GM23338 (cell line): ENCODE results near the gene OTOP2. TPM values are rescaled to one million over a fixed set of nuclear protein-coding genes. Genes with fewer than 3 reads are reported as not detected.

Experiments used
- ATAC-seq: fragments of 200-7000 bp; cut with Tn5 transposase; 3 replicates; pipeline ENCODE4 v1.9.1; 2020
- DNase-seq: peaks from one replicate; pipeline ENCODE4 v3.0.0-alpha.2; 2015; ENCODE audit warnings: low spot score
- H2AFZ ChIP-seq: fragments of 200-600 bp; sonication (generic); 2 replicates; pipeline ENCODE4 v1.8.0; 2016; ENCODE audit warnings: antibody characterized with exemption, mild to moderate bottlenecking, moderate library complexity
- H3F3A ChIP-seq: fragments of 200-600 bp; sonication (generic); replicated peaks from 2 replicates; pipeline ENCODE4 v1.8.0; 2017; ENCODE audit warnings: antibody characterized with exemption, mixed run types, low read depth
- H3K27ac ChIP-seq: fragments of 200-600 bp; sonication (generic); 2 replicates; pipeline ENCODE4 v1.6.1; 2016; ENCODE audit warnings: low read depth
- H3K27me3 ChIP-seq: fragments of 200-600 bp; sonication (generic); 2 replicates; pipeline ENCODE4 v1.8.0; 2016; ENCODE audit warnings: mild to moderate bottlenecking, mixed run types, moderate library complexity; ENCODE audit not compliant: insufficient read depth
- H3K36me3 ChIP-seq: fragments of 200-600 bp; sonication (generic); 2 replicates; pipeline ENCODE4 v1.8.0; 2016; ENCODE audit warnings: mild to moderate bottlenecking; ENCODE audit not compliant: insufficient read depth
- H3K4me1 ChIP-seq: fragments of 200-600 bp; sonication (generic); 2 replicates; pipeline ENCODE4 v1.8.0; 2016; ENCODE audit warnings: mild to moderate bottlenecking, moderate library complexity; ENCODE audit not compliant: insufficient read depth
- H3K4me2 ChIP-seq: fragments of 200-600 bp; sonication (generic); 2 replicates; pipeline ENCODE4 v1.7.1; 2017; ENCODE audit warnings: mixed run types
- H3K4me3 ChIP-seq: fragments of 200-600 bp; sonication (generic); 2 replicates; pipeline ENCODE4 v1.6.1; 2016; ENCODE audit warnings: mixed run types
- H3K79me2 ChIP-seq: fragments of 200-600 bp; sonication (generic); replicated peaks from 2 replicates; pipeline ENCODE4 v1.8.0; 2017; ENCODE audit warnings: mild to moderate bottlenecking; ENCODE audit not compliant: insufficient read depth
- H3K9me2 ChIP-seq: fragments of 200-600 bp; sonication (generic); 2 replicates; pipeline ENCODE4 v1.8.0; 2017; ENCODE audit not compliant: insufficient read depth
- H4K20me1 ChIP-seq: fragments of 200-600 bp; sonication (generic); replicated peaks from 2 replicates; pipeline ENCODE4 v1.8.0; 2017; ENCODE audit warnings: mild to moderate bottlenecking; ENCODE audit not compliant: insufficient read depth
- H3K27ac Mint-ChIP-seq: 2 replicates; pipeline ENCODE4 v1.8.0; 2020; ENCODE audit warnings: inconsistent platforms, mild to moderate bottlenecking, moderate library complexity, mixed read lengths
- H3K27me3 Mint-ChIP-seq: 3 replicates; pipeline ENCODE4 v1.8.0; 2022; ENCODE audit warnings: low read depth, mild to moderate bottlenecking, moderate library complexity, mixed read lengths, inconsistent platforms; ENCODE audit not compliant: insufficient read depth, poor library complexity
- H3K36me3 Mint-ChIP-seq: 3 replicates; pipeline ENCODE4 v1.8.0; 2021; ENCODE audit warnings: low read depth, mild to moderate bottlenecking, inconsistent platforms, moderate library complexity, mixed read lengths
- H3K4me1 Mint-ChIP-seq: 3 replicates; pipeline ENCODE4 v1.8.0; 2020; ENCODE audit warnings: mild to moderate bottlenecking, inconsistent platforms, mixed read lengths
- H3K4me3 Mint-ChIP-seq: 3 replicates; pipeline ENCODE4 v1.8.0; 2021; ENCODE audit warnings: moderate library complexity, mild to moderate bottlenecking, inconsistent platforms, mixed read lengths
- H3K9me3 Mint-ChIP-seq: 3 replicates; pipeline ENCODE4 v1.8.0; 2020; ENCODE audit warnings: moderate library complexity, mild to moderate bottlenecking, inconsistent platforms, mixed read lengths
- CREB1 ChIP-seq: fragments of 250-450 bp; sonication (Bioruptor Pico); IDR thresholded peaks from 2 replicates; pipeline ENCODE4 v1.5.0; 2020; ENCODE audit warnings: low read depth, mild to moderate bottlenecking, moderate library complexity
- EZH2phosphoT487 ChIP-seq: fragments of 200-600 bp; sonication (generic); IDR thresholded peaks from one replicate; pipeline ENCODE4 v1.8.1; 2018; ENCODE audit warnings: antibody characterized with exemption; ENCODE audit not compliant: unreplicated experiment
- NANOG ChIP-seq: IDR thresholded peaks from 2 replicates; pipeline ENCODE4 v1.6.1; 2016; ENCODE audit warnings: antibody characterized with exemption, borderline replicate concordance
- POLR2AphosphoS5 ChIP-seq: IDR thresholded peaks from 2 replicates; pipeline ENCODE4 v1.6.1; 2016; ENCODE audit warnings: antibody characterized with exemption, low read depth
- REST ChIP-seq: IDR thresholded peaks from one replicate; pipeline ENCODE4 v1.6.1; 2018; ENCODE audit warnings: antibody characterized with exemption; ENCODE audit not compliant: unreplicated experiment
- STAT1 ChIP-seq: IDR thresholded peaks from one replicate; pipeline ENCODE4 v1.6.1; 2016; ENCODE audit warnings: antibody characterized with exemption; ENCODE audit not compliant: unreplicated experiment
- polyA plus RNA-seq: library from polyadenylated mRNA; unstranded; fragments of >200 nt; fragmentation: Nextera tagmentation; extraction: Ambion mirVana; gene quantifications from 2 replicates; pipeline ENCODE4 v1.2.1, GENCODE V29; 2016
- total RNA-seq: library from RNA; depleted of rRNA; stranded (reverse); fragments of >200 nt; shearing (Covaris generic); gene quantifications from 2 replicates; pipeline ENCODE4 v1.2.3, GENCODE V29; 2014
- TF ChIP-seq, protein P1 (sequence below): IDR thresholded peaks from 2 replicates; pipeline ENCODE4 v1.6.1; 2016; ENCODE audit warnings: antibody characterized with exemption
- TF ChIP-seq, protein P2 (sequence below): fragments of 250-450 bp; sonication (Bioruptor Pico); IDR thresholded peaks from 2 replicates; pipeline ENCODE4 v1.5.0; 2020; ENCODE audit warnings: mild to moderate bottlenecking, moderate library complexity
- TF ChIP-seq, protein P3 (sequence below), 2 experiments: fragments of 200-600 bp in 1 of 2; sonication (generic) in 1 of 2; conservative IDR thresholded peaks; 2 replicates each; pipeline versions ENCODE4 v1.5.1 to v1.6.1; 2016 to 2017; ENCODE audit warnings: antibody characterized with exemption in 2 of 2, low read depth in 2 of 2, mild to moderate bottlenecking in 2 of 2, moderate library complexity in 1 of 2

Gene OTOP2
- total and polyA plus RNA-seq, 2 experiments from 2014 or later: not detected

- Histone ChIP-seq H3K4me2 (no peak overlapping the region), H3K27ac (no peak overlapping the region), H3K9me2 (no peaks in the 10 kb centered on the region), H3K4me1 (0 out of 2 replicates have a peak, but pooled peaks cover 4% of the 10 kb centered on the region), H3K4me3 (no peak overlapping the region), H3K27me3 (peaks cover 3% of the 10 kb centered on the region; the same call in 1 of the 2 replicates), H2AFZ (no peak overlapping the region), H3F3A (no peaks in the 10 kb centered on the region), H3K79me2 (no peaks in the 10 kb centered on the region), H3K36me3 (no peaks in the 10 kb centered on the region), H4K20me1 (no peaks in the 10 kb centered on the region)
- TF ChIP-seq, protein P1, sequence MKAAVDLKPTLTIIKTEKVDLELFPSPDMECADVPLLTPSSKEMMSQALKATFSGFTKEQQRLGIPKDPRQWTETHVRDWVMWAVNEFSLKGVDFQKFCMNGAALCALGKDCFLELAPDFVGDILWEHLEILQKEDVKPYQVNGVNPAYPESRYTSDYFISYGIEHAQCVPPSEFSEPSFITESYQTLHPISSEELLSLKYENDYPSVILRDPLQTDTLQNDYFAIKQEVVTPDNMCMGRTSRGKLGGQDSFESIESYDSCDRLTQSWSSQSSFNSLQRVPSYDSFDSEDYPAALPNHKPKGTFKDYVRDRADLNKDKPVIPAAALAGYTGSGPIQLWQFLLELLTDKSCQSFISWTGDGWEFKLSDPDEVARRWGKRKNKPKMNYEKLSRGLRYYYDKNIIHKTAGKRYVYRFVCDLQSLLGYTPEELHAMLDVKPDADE: no peak
- no peak for TF ChIP-seq CREB1
- TF ChIP-seq, protein P2, sequence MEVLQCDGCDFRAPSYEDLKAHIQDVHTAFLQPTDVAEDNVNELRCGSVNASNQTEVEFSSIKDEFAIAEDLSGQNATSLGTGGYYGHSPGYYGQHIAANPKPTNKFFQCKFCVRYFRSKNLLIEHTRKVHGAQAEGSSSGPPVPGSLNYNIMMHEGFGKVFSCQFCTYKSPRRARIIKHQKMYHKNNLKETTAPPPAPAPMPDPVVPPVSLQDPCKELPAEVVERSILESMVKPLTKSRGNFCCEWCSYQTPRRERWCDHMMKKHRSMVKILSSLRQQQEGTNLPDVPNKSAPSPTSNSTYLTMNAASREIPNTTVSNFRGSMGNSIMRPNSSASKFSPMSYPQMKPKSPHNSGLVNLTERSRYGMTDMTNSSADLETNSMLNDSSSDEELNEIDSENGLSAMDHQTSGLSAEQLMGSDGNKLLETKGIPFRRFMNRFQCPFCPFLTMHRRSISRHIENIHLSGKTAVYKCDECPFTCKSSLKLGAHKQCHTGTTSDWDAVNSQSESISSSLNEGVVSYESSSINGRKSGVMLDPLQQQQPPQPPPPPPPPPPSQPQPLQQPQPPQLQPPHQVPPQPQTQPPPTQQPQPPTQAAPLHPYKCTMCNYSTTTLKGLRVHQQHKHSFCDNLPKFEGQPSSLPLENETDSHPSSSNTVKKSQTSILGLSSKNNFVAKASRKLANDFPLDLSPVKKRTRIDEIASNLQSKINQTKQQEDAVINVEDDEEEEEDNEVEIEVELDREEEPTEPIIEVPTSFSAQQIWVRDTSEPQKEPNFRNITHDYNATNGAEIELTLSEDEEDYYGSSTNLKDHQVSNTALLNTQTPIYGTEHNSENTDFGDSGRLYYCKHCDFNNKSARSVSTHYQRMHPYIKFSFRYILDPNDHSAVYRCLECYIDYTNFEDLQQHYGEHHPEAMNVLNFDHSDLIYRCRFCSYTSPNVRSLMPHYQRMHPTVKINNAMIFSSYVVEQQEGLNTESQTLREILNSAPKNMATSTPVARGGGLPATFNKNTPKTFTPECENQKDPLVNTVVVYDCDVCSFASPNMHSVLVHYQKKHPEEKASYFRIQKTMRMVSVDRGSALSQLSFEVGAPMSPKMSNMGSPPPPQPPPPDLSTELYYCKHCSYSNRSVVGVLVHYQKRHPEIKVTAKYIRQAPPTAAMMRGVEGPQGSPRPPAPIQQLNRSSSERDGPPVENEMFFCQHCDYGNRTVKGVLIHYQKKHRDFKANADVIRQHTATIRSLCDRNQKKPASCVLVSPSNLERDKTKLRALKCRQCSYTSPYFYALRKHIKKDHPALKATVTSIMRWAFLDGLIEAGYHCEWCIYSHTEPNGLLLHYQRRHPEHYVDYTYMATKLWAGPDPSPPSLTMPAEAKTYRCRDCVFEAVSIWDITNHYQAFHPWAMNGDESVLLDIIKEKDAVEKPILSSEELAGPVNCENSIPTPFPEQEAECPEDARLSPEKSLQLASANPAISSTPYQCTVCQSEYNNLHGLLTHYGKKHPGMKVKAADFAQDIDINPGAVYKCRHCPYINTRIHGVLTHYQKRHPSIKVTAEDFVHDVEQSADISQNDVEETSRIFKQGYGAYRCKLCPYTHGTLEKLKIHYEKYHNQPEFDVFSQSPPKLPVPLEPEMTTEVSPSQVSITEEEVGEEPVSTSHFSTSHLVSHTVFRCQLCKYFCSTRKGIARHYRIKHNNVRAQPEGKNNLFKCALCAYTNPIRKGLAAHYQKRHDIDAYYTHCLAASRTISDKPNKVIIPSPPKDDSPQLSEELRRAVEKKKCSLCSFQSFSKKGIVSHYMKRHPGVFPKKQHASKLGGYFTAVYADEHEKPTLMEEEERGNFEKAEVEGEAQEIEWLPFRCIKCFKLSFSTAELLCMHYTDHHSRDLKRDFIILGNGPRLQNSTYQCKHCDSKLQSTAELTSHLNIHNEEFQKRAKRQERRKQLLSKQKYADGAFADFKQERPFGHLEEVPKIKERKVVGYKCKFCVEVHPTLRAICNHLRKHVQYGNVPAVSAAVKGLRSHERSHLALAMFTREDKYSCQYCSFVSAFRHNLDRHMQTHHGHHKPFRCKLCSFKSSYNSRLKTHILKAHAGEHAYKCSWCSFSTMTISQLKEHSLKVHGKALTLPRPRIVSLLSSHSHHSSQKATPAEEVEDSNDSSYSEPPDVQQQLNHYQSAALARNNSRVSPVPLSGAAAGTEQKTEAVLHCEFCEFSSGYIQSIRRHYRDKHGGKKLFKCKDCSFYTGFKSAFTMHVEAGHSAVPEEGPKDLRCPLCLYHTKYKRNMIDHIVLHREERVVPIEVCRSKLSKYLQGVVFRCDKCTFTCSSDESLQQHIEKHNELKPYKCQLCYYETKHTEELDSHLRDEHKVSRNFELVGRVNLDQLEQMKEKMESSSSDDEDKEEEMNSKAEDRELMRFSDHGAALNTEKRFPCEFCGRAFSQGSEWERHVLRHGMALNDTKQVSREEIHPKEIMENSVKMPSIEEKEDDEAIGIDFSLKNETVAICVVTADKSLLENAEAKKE (CRISPR knock-in tag): no peak
- no peak for TF ChIP-seq POLR2AphosphoS5
- no peak for TF ChIP-seq STAT1
- no peak for TF ChIP-seq REST
- no peak for TF ChIP-seq NANOG
- TF ChIP-seq EZH2phosphoT487: no peak
- TF ChIP-seq, protein P3, sequence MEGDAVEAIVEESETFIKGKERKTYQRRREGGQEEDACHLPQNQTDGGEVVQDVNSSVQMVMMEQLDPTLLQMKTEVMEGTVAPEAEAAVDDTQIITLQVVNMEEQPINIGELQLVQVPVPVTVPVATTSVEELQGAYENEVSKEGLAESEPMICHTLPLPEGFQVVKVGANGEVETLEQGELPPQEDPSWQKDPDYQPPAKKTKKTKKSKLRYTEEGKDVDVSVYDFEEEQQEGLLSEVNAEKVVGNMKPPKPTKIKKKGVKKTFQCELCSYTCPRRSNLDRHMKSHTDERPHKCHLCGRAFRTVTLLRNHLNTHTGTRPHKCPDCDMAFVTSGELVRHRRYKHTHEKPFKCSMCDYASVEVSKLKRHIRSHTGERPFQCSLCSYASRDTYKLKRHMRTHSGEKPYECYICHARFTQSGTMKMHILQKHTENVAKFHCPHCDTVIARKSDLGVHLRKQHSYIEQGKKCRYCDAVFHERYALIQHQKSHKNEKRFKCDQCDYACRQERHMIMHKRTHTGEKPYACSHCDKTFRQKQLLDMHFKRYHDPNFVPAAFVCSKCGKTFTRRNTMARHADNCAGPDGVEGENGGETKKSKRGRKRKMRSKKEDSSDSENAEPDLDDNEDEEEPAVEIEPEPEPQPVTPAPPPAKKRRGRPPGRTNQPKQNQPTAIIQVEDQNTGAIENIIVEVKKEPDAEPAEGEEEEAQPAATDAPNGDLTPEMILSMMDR (conservative IDR thresholded peaks at IDR 0.05; ENCODE audit: low read depth in 2 of 2): no peak
- no peaks in the 10 kb centered on the region for H3K9me3 Mint-ChIP-seq
- H3K4me1 Mint-ChIP-seq: peaks cover 13% of the 10 kb centered on the region
- H3K27ac Mint-ChIP-seq: no peak overlapping the region
- no peak overlapping the region for H3K4me3 Mint-ChIP-seq
- H3K36me3 Mint-ChIP-seq: no peaks in the 10 kb centered on the region
- DNase-seq: no peak
- H3K27me3 Mint-ChIP-seq: peaks cover 16% of the 10 kb centered on the region
- no peak for ATAC-seq
Measured at GRCh38 chr17:74945543-74945942, 21.5 kb downstream of the OTOP2 start.
